GM10266 (cell line): ENCODE results near the gene AAK1.
"Not testable (repeated sequence)": the region's sequence is repeated elsewhere in the genome, so short reads cannot be mapped to it uniquely, and the experiment has no call there.

ENCODE experiments used
- DNase-seq: peaks from one replicate; pipeline ENCODE4 v3.0.0; 2012; ENCODE audit errors: extremely low spot score
- TF ChIP-seq, protein P1 (sequence below): IDR thresholded peaks from 2 replicates; pipeline ENCODE4 v1.5.1; 2012; ENCODE audit warnings: mild to moderate bottlenecking, low read depth; ENCODE audit not compliant: control insufficient read depth, insufficient read depth; ENCODE audit errors: missing control alignments

Gene AAK1

DNA sequence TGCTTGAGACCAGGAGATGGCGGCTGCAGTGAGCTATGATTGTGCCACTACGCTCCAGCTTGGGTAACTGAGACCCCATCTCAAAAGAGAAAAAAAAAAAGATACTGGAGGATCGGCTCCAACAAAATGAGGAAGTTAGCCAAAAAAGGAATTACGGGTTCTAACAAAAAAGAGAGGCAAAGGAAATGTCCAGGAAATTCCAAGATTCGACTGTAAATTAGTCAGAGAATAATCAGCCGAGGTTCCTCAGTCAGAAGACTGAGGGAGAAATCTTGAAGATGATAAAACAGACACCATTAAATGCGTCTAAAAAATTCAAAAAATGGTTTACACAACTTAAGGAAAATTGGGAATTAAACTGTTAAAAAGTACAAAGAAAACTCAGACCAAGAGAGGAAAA is 89.5 kb downstream of the AAK1 start:
- TF ChIP-seq, protein P1, sequence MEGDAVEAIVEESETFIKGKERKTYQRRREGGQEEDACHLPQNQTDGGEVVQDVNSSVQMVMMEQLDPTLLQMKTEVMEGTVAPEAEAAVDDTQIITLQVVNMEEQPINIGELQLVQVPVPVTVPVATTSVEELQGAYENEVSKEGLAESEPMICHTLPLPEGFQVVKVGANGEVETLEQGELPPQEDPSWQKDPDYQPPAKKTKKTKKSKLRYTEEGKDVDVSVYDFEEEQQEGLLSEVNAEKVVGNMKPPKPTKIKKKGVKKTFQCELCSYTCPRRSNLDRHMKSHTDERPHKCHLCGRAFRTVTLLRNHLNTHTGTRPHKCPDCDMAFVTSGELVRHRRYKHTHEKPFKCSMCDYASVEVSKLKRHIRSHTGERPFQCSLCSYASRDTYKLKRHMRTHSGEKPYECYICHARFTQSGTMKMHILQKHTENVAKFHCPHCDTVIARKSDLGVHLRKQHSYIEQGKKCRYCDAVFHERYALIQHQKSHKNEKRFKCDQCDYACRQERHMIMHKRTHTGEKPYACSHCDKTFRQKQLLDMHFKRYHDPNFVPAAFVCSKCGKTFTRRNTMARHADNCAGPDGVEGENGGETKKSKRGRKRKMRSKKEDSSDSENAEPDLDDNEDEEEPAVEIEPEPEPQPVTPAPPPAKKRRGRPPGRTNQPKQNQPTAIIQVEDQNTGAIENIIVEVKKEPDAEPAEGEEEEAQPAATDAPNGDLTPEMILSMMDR: no peak
- DNase-seq: no peak

DNA sequence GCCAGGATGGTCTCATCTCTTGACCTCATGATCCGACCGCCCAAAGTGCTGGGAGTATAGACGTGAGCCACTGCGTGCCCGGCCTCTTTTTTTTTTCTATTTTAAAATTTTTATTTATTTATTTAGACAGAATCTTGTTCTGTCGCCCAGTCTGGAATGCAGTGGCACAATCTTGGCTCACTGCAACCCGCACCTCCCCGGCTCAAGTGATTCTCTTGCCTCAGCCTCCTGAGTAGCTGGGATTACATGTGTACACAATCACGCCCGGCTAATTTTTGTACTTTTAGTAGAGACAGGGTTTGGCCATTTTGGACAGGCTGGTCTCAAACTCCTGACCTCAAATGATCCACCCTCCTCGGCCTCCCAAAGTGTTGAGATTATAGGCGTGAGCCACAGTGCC is 93.0 kb downstream of the AAK1 start:
- DNase-seq: not testable (repeated sequence)

DNA sequence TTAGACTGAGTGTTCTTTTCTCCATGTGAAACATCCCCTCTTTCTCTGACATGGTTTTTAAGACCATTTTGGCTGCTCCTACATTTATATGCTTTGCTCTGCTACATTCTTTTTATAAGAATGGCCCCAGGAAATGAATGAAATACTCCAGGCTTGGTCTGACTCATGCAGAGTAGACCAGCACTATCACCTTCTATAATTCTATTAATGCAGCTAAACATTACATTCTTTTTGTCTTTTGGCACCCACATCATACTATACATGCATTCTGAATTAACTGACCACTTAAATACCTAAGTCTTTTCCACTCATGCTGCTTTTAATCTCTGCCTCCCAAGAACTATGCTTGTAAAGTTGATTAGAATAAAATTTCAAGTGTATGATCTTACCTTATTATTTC is 94.1 kb downstream of the AAK1 start:
- TF ChIP-seq, protein P1: no peak
- DNase-seq: no peak

DNA sequence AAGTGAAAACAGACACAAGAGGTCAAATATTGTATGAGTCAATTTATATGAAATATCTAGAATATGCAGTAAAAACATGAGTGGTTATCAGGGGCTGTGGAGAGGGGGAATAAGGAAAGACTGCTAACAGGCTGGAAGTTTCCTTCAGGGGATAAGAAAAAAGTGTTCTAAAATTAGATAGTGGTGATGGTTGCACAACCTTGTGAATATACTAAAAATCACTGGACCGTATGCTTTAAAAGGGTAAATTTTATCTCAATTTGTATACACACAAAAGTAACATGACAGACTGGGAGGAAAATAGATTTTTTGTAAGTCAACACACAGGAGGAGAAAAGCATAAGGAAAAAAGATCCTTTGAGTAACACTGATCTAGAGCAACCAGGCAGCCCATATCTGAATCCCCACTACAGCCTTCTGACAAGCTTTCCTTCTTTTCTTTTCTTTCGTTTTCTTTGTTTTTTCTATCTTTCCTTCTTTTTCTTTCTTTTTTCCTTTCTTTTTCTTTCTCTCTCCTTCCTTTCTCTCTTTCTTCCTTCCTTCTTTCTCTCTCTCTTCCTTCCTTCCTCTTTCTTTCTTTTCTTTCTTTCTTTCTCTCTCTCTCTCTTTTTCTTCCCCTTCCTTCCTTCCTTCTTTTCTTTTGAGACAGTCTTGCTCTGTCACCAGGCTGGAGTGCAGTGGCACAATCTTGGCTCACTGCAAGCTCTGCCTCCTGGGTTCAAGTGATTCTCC is 95.4 kb downstream of the AAK1 start:
- TF ChIP-seq, protein P1: no peak
- no peak for DNase-seq

DNA sequence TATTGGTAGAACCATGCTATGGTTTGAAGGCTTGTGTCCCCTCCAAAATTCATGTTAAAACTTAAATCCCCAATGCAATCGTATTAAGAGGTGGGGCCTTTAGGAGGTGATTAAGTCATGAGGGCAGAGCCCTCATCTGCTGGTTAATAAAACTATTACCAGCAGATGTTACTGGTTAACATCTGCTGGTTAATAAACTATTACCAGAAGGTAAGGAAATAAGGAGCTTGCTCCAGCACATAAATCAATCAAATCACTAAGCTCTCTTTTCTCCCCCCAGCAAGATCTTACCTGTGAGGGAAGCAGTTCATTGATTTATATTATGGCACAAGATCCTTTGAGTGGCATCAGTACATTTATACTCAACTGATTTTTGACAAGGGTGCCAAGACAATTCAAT is 96.9 kb downstream of the AAK1 start:
- no peak for DNase-seq
- TF ChIP-seq, protein P1: no peak

DNA sequence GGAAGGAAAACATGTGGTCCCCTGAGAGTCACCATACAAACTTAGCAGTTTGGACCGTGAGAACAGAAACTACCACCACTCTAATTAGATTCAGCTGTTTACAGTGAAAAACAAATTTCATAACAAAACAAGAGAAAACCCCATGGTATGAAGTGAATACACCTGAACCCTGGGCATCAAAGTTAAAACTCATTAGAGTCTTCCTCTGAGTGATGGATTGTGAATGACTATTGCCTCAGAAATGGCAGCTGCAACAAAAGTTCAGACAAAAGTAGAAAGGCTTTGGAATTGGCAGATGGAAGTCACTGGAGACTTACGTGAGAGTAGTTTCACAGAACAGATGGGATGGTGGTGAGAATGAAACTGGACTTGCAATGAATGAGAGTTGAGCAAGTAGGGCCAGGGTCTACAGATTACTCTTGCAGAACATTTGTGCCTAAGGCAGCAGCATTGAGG is 98.0 kb downstream of the AAK1 start:
- peak; percentile 12 for DNase-seq
- TF ChIP-seq, protein P1: no peak

DNA sequence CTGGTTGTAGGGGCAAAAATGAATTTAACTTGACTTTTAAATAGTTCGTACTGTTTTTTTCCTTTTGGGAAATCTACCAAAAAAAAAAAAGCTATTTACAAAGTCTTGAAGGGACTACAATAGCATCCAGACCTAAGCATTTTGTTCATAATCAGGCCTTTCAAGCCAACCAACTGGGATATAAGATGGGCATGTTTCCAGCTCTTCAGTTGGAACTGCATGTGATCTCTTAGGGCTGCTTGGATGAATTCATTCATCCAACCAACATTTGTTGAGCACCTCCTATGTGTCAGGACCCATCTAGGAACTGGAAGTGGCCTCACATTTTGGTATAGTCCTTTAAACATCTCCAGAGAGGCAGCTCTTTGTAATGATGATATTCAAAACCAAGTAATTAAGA is 98.6 kb downstream of the AAK1 start:
- TF ChIP-seq, protein P1: no peak
- no peak for DNase-seq

DNA sequence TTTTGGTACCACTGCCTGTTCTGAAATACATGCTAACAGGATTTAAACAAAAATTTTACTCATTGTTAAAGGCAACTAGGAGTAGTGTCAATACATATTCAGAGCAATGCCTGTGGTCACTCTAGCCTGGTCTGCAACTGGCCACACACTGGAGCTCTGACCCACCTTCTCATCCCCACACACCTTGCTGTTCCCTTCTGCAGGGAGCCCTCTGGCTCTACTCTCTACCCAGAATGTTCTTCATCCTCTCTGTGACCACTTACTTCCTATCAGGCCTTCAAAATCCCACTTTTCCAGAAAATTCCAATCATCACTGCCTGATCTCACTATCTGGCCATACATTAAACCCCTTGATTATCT is 104.0 kb downstream of the AAK1 start:
- no peak for DNase-seq
- TF ChIP-seq, protein P1: no peak
